SK-N-SH (cell line): Measurements from ENCODE around the gene QSOX2. TPM values are rescaled to one million over a fixed set of nuclear protein-coding genes. Genes with fewer than 3 reads are reported as not detected.

ENCODE experiments used
- CTCF ChIA-PET: fragments of 300-600, 350-600 bp; formaldehyde crosslinking; extraction: SDS; loops from one replicate; lab custom pipeline; 2021; lab: Yijun Ruan, JAX
- POLR2A ChIA-PET: fragments of 350-600 bp; sonication (Branson Sonifier 250); formaldehyde crosslinking; extraction: SDS; loops from one replicate; lab custom pipeline; 2020; ENCODE audit warnings: antibody characterized with exemption, inconsistent platforms; lab: Yijun Ruan, JAX
- DNase-seq: peaks from one replicate; pipeline ENCODE4 v3.0.0; 2012
- H2AFZ ChIP-seq: fragments of 200-600 bp; sonication (generic); 2 replicates; pipeline ENCODE4 v1.8.1; 2016; ENCODE audit warnings: antibody characterized with exemption, mild to moderate bottlenecking, low read depth
- H3F3A ChIP-seq: fragments of 200-600 bp; sonication (generic); replicated peaks from 2 replicates; pipeline ENCODE3; 2016; ENCODE audit warnings: antibody characterized with exemption, mild to moderate bottlenecking; ENCODE audit not compliant: insufficient read depth
- H3K27ac ChIP-seq, 2 experiments: fragments of 200-500 bp in 1 of 2; fragments of 200-600 bp in 1 of 2; sonication (Bioruptor generic) in 1 of 2; sonication (generic), shearing (Covaris generic) in 1 of 2; 2 replicates each; pipeline versions ENCODE4 v1.5.1 to v1.6.1; 2014 to 2016; ENCODE audit warnings: low read depth in 2 of 2, inconsistent platforms in 1 of 2, low read length in 1 of 2, mild to moderate bottlenecking in 1 of 2, mixed read lengths in 1 of 2
- H3K27me3 ChIP-seq: fragments of 200-600 bp; sonication (generic), shearing (Covaris generic); 2 replicates; pipeline ENCODE4 v1.6.1; 2016; ENCODE audit warnings: mixed run types; ENCODE audit not compliant: insufficient read depth
- H3K36me3 ChIP-seq, 2 experiments: fragments of 200-500 bp in 1 of 2; fragments of 200-600 bp in 1 of 2; sonication (Bioruptor generic) in 1 of 2; sonication (generic) in 1 of 2; replicated peaks in 1 of 2; 2 replicates each; pipeline versions ENCODE3 to v1.5.1; 2014 to 2016; ENCODE audit warnings: low read length in 1 of 2, mild to moderate bottlenecking in 1 of 2; ENCODE audit not compliant: insufficient read depth in 2 of 2, control insufficient read depth in 1 of 2
- H3K4me1 ChIP-seq, 2 experiments: fragments of 200-500 bp in 1 of 2; fragments of 200-600 bp in 1 of 2; sonication (Bioruptor generic) in 1 of 2; sonication (generic), shearing (Covaris generic) in 1 of 2; 2 replicates each; pipeline versions ENCODE4 v1.5.1 to v1.6.1; 2014 to 2016; ENCODE audit warnings: low read depth in 1 of 2, low read length in 1 of 2, mixed run types in 1 of 2; ENCODE audit not compliant: insufficient read depth in 2 of 2, control insufficient read depth in 1 of 2
- H3K4me2 ChIP-seq: fragments of 200-600 bp; sonication (generic), shearing (Covaris generic); 2 replicates; pipeline ENCODE4 v1.6.1; 2017; ENCODE audit warnings: mixed run types
- H3K4me3 ChIP-seq, 2 experiments: fragments of 200-500 bp in 1 of 2; fragments of 200-600 bp in 1 of 2; sonication (Bioruptor generic) in 1 of 2; sonication (generic), shearing (Covaris generic) in 1 of 2; 2 replicates each; pipeline versions ENCODE4 v1.5.1 to v1.8.1; 2014 to 2016; ENCODE audit warnings: low read depth in 2 of 2, inconsistent platforms in 1 of 2, low read length in 1 of 2, mild to moderate bottlenecking in 1 of 2, mixed read lengths in 1 of 2, moderate library complexity in 1 of 2
- H3K79me2 ChIP-seq: fragments of 200-600 bp; sonication (generic); 2 replicates; pipeline ENCODE4 v1.8.1; 2017; ENCODE audit warnings: mild to moderate bottlenecking; ENCODE audit not compliant: insufficient read depth
- H3K9ac ChIP-seq: fragments of 200-600 bp; sonication (generic); 2 replicates; pipeline ENCODE4 v1.6.1; 2017; ENCODE audit warnings: mixed run types
- H3K9me2 ChIP-seq: fragments of 200-600 bp; sonication (generic); 2 replicates; pipeline ENCODE4 v1.6.1; 2017; ENCODE audit warnings: mixed run types
- H3K9me3 ChIP-seq: fragments of 200-600 bp; sonication (generic); 2 replicates; pipeline ENCODE4 v1.6.1; 2017; ENCODE audit warnings: mixed run types, mild to moderate bottlenecking, moderate library complexity
- H4K20me1 ChIP-seq: fragments of 200-600 bp; sonication (generic); 2 replicates; pipeline ENCODE4 v1.6.1; 2017; ENCODE audit warnings: mild to moderate bottlenecking, mixed run types; ENCODE audit not compliant: insufficient read depth
- CHD2 ChIP-seq: fragments of 150-350 bp; IDR thresholded peaks from 2 replicates; pipeline ENCODE4 v1.6.1; 2018; ENCODE audit warnings: low read length; ENCODE audit not compliant: partially characterized antibody
- EP300 ChIP-seq, 2 experiments: IDR thresholded peaks; 2 replicates each; pipeline versions ENCODE4 v1.4.0 to v1.6.1; 2012; ENCODE audit warnings: borderline replicate concordance in 1 of 2, low read depth in 1 of 2, low read length in 1 of 2
- EZH2phosphoT487 ChIP-seq: fragments of 200-600 bp; sonication (generic); IDR thresholded peaks from 2 replicates; pipeline ENCODE4 v1.6.1; 2017; ENCODE audit warnings: low read depth, mixed run types, mild to moderate bottlenecking, antibody characterized with exemption, moderate library complexity, borderline replicate concordance
- FOSL2 ChIP-seq: IDR thresholded peaks from 2 replicates; pipeline ENCODE4 v1.4.0; 2012; ENCODE audit warnings: low read depth, mild to moderate bottlenecking, moderate library complexity, borderline replicate concordance
- FOXJ3 ChIP-seq: sonication (generic); formaldehyde crosslinking; IDR thresholded peaks from 2 replicates; pipeline ENCODE4 v1.5.1; 2020; ENCODE audit warnings: mild to moderate bottlenecking, missing genetic modification reagents
- FOXM1 ChIP-seq: IDR thresholded peaks from 2 replicates; pipeline ENCODE4 v1.4.0; 2012; ENCODE audit warnings: low read depth, mild to moderate bottlenecking
- GATA2 ChIP-seq: sonication (generic); formaldehyde crosslinking; IDR thresholded peaks from 2 replicates; pipeline ENCODE4 v1.5.0; 2020; ENCODE audit warnings: mild to moderate bottlenecking, missing genetic modification reagents
- JUND ChIP-seq: IDR thresholded peaks from 2 replicates; pipeline ENCODE4 v1.4.0; 2012
- MEF2A ChIP-seq: IDR thresholded peaks from 2 replicates; pipeline ENCODE4 v1.4.0; 2012; ENCODE audit warnings: low read depth, borderline replicate concordance
- NFIC ChIP-seq: IDR thresholded peaks from 2 replicates; pipeline ENCODE4 v1.4.0; 2012; ENCODE audit warnings: borderline replicate concordance
- NRF1 ChIP-seq: IDR thresholded peaks from 2 replicates; pipeline ENCODE4 v1.6.1; 2012; ENCODE audit warnings: low read depth, mild to moderate bottlenecking, low read length
- POLR2AphosphoS5 ChIP-seq: IDR thresholded peaks from 2 replicates; pipeline ENCODE4 v1.6.1; 2012; ENCODE audit warnings: low read depth, low read length
- RFX5 ChIP-seq: IDR thresholded peaks from 2 replicates; pipeline ENCODE4 v1.6.1; 2012; ENCODE audit warnings: mild to moderate bottlenecking, improper control_type of control experiment, low read length
- RXRA ChIP-seq: IDR thresholded peaks from 2 replicates; pipeline ENCODE4 v1.4.0; 2012; ENCODE audit warnings: low read depth, mild to moderate bottlenecking, borderline replicate concordance
- TCF12 ChIP-seq: IDR thresholded peaks from 2 replicates; pipeline ENCODE4 v1.4.0; 2012
- TEAD4 ChIP-seq: IDR thresholded peaks from 2 replicates; pipeline ENCODE4 v1.4.0; 2012; ENCODE audit warnings: mild to moderate bottlenecking, borderline replicate concordance; ENCODE audit not compliant: insufficient read depth
- WGBS: methylation state at CpG from one replicate; pipeline ENCODE4 v1.1.6; 2017; ENCODE audit warnings: low lambda C conversion rate; 5-methylcytosine and 5-hydroxymethylcytosine counted together
- polyA plus RNA-seq, 3 experiments: library from polyadenylated mRNA; depleted of rRNA; stranded (reverse); fragments of >200 nt; gene quantifications; 2 replicates each; pipeline ENCODE4 v1.2.3, GENCODE V29; 2012
- TF ChIP-seq, protein P1 (sequence below): fragments of 150-350 bp; IDR thresholded peaks from 2 replicates; pipeline ENCODE4 v1.6.1; 2016; ENCODE audit warnings: mild to moderate bottlenecking, low read depth, low read length
- TF ChIP-seq, protein P2 (sequence below): IDR thresholded peaks from 2 replicates; pipeline ENCODE4; 2012
- TF ChIP-seq, protein P3 (sequence below): IDR thresholded peaks from 2 replicates; pipeline ENCODE4 v1.4.0; 2012; ENCODE audit warnings: low read depth
- TF ChIP-seq, protein P4 (sequence below): IDR thresholded peaks from 2 replicates; pipeline ENCODE4 v1.4.0; 2012; ENCODE audit warnings: low read depth, borderline replicate concordance
- TF ChIP-seq, protein P5 (sequence below): IDR thresholded peaks from 2 replicates; pipeline ENCODE4 v1.6.1; 2012; ENCODE audit warnings: mild to moderate bottlenecking, low read depth, low read length, moderate library complexity

Gene QSOX2
- polyA plus RNA-seq, 1 of the 3 experiments (the other 2 are of a cell fraction) = 26.6 TPM

DNA sequence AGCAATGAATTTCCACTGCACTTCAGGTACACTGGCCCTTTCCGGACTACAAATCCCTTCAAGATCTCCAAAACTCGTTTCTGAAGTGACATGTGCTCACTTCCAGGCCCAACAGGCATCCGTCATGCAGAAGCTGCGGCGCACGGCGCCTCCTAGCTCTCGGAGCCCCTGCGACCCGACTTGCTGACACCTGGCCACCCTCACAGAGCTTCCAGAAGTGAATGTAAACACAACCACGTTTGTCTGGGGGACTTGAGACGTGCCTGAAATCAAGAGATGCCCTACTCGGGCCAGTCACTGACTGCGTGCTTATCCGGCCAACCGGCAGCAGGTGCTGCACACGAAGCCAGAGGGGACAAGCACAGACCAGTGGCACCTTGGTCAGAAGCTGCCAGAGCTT lies 35.8 kb downstream of the QSOX2 start:
- Histone ChIP-seq H3K27ac (no peak overlapping the region), H2AFZ (no peak overlapping the region), H3K9me3 (no peaks in the 10 kb centered on the region), H3K9me2 (no peaks in the 10 kb centered on the region), H3K4me3 (no peak overlapping the region), H3K36me3 (peaks cover under 1 to 26% of the 10 kb centered on the region in 2 experiments), H3K79me2 (no peaks in the 10 kb centered on the region), H3F3A (no peaks in the 10 kb centered on the region), H3K27me3 (no peaks in the 10 kb centered on the region), H3K4me1 (peaks cover 0 to 9% of the 10 kb centered on the region in 2 experiments; a peak in 1 of 4 replicates)
- 86% methylated on average over 12 of the region's 17 CpGs for WGBS
- ChIA-PET CTCF (interaction anchor here (0.9 to 4.8 kb wide), 3 partner anchors 10 to 74 kb away, joined by 3 to 32 read pairs (median 5); no protein-coding TSS in a partner anchor), POLR2A (no interaction called here)
- no peak for TF ChIP-seq TCF12
- TF ChIP-seq, all 33 proteins: peak for 0
- Histone ChIP-seq H3K9ac (no peak overlapping the region), H4K20me1 (peaks cover 15% of the 10 kb centered on the region; the same call in 1 of the 2 replicates), H3K4me2 (no peak overlapping the region)
- DNase-seq = no peak

DNA sequence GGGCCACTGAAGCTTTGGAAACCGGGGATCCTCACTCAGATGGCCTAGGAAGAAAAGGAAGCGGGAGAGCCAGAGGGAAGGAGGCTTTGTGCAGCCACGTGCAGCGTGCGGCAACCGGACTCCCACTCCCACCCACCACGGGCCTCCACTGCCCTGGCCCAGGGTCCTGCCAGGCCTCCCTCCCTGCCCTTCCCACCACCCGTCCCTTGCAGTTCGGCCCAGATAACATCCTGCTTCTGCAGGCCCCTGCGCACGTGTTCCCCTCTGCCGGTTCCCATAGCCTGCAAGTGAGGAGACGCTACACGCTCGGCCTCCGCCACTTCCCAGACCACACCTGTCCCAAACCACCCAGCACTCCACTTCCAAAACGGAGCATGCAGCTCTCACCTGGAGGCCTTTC lies 36.4 kb downstream of the QSOX2 start:
- H3K9me3 ChIP-seq = no peaks in the 10 kb centered on the region
- H3K27me3 ChIP-seq = no peaks in the 10 kb centered on the region
- H3K36me3 ChIP-seq = peaks cover 0 to 20% of the 10 kb centered on the region in 2 experiments
- H4K20me1 ChIP-seq = peaks cover 17% of the 10 kb centered on the region
- H3K9me2 ChIP-seq = no peaks in the 10 kb centered on the region
- ChIA-PET CTCF (interaction anchor here (0.9 to 4.8 kb wide), 4 partner anchors 10 to 74 kb away, joined by 3 to 32 read pairs (median 10); no protein-coding TSS in a partner anchor), POLR2A (no interaction called here)
- no peak overlapping the region for H3K4me3 ChIP-seq
- WGBS = 95% methylated on average over 17 of the region's 17 CpGs
- no peak for DNase-seq
- H3F3A ChIP-seq = no peaks in the 10 kb centered on the region
- no peak overlapping the region for H3K9ac ChIP-seq
- no peak overlapping the region for H3K4me2 ChIP-seq
- H2AFZ ChIP-seq = no peak overlapping the region
- peaks cover 0 to 9% of the 10 kb centered on the region in 2 experiments; a peak in 1 of 4 replicates for H3K4me1 ChIP-seq
- TF ChIP-seq, protein P1, sequence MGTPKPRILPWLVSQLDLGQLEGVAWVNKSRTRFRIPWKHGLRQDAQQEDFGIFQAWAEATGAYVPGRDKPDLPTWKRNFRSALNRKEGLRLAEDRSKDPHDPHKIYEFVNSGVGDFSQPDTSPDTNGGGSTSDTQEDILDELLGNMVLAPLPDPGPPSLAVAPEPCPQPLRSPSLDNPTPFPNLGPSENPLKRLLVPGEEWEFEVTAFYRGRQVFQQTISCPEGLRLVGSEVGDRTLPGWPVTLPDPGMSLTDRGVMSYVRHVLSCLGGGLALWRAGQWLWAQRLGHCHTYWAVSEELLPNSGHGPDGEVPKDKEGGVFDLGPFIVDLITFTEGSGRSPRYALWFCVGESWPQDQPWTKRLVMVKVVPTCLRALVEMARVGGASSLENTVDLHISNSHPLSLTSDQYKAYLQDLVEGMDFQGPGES = no peak
- no peak for TF ChIP-seq EP300 (IDR thresholded peaks at IDR 0.05; ENCODE audit: borderline replicate concordance in 1 of 2, low read depth in 1 of 2, low read length in 1 of 2)
- TF ChIP-seq TEAD4 = no peak
- TF ChIP-seq, protein P2, sequence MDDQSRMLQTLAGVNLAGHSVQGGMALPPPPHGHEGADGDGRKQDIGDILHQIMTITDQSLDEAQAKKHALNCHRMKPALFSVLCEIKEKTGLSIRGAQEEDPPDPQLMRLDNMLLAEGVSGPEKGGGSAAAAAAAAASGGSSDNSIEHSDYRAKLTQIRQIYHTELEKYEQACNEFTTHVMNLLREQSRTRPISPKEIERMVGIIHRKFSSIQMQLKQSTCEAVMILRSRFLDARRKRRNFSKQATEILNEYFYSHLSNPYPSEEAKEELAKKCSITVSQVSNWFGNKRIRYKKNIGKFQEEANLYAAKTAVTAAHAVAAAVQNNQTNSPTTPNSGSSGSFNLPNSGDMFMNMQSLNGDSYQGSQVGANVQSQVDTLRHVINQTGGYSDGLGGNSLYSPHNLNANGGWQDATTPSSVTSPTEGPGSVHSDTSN = no peak
- TF ChIP-seq JUND = no peak
- TF ChIP-seq, protein P3, sequence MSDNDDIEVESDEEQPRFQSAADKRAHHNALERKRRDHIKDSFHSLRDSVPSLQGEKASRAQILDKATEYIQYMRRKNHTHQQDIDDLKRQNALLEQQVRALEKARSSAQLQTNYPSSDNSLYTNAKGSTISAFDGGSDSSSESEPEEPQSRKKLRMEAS = no peak
- no peak for TF ChIP-seq EZH2phosphoT487
- no peak for TF ChIP-seq RFX5
- no peak for TF ChIP-seq CHD2
- no peak for TF ChIP-seq MEF2A
- no peak for TF ChIP-seq RXRA
- TF ChIP-seq, protein P4, sequence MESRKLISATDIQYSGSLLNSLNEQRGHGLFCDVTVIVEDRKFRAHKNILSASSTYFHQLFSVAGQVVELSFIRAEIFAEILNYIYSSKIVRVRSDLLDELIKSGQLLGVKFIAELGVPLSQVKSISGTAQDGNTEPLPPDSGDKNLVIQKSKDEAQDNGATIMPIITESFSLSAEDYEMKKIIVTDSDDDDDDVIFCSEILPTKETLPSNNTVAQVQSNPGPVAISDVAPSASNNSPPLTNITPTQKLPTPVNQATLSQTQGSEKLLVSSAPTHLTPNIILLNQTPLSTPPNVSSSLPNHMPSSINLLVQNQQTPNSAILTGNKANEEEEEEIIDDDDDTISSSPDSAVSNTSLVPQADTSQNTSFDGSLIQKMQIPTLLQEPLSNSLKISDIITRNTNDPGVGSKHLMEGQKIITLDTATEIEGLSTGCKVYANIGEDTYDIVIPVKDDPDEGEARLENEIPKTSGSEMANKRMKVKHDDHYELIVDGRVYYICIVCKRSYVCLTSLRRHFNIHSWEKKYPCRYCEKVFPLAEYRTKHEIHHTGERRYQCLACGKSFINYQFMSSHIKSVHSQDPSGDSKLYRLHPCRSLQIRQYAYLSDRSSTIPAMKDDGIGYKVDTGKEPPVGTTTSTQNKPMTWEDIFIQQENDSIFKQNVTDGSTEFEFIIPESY = no peak
- TF ChIP-seq, protein P5, sequence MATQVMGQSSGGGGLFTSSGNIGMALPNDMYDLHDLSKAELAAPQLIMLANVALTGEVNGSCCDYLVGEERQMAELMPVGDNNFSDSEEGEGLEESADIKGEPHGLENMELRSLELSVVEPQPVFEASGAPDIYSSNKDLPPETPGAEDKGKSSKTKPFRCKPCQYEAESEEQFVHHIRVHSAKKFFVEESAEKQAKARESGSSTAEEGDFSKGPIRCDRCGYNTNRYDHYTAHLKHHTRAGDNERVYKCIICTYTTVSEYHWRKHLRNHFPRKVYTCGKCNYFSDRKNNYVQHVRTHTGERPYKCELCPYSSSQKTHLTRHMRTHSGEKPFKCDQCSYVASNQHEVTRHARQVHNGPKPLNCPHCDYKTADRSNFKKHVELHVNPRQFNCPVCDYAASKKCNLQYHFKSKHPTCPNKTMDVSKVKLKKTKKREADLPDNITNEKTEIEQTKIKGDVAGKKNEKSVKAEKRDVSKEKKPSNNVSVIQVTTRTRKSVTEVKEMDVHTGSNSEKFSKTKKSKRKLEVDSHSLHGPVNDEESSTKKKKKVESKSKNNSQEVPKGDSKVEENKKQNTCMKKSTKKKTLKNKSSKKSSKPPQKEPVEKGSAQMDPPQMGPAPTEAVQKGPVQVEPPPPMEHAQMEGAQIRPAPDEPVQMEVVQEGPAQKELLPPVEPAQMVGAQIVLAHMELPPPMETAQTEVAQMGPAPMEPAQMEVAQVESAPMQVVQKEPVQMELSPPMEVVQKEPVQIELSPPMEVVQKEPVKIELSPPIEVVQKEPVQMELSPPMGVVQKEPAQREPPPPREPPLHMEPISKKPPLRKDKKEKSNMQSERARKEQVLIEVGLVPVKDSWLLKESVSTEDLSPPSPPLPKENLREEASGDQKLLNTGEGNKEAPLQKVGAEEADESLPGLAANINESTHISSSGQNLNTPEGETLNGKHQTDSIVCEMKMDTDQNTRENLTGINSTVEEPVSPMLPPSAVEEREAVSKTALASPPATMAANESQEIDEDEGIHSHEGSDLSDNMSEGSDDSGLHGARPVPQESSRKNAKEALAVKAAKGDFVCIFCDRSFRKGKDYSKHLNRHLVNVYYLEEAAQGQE = no peak
- TF ChIP-seq POLR2AphosphoS5 = no peak
- no peak for TF ChIP-seq FOXJ3
- no peak for TF ChIP-seq NRF1
- TF ChIP-seq FOXM1 = no peak
- TF ChIP-seq NFIC = no peak
- TF ChIP-seq FOSL2 = no peak
- TF ChIP-seq GATA2 (CRISPR knock-in tag) = no peak
- H3K27ac ChIP-seq = no peak overlapping the region
- H3K79me2 ChIP-seq = no peaks in the 10 kb centered on the region
